Measurements from ENCODE around the gene KCNT2. TPM values are rescaled to one million over a fixed set of nuclear protein-coding genes. Genes with fewer than 3 reads are reported as not detected.

The KCNT2 gene
- total RNA-seq, 1 experiment from 2014 or later: 9.1 TPM

- no peak overlapping the region for H2AFZ ChIP-seq (ENCODE audit: low read length)
- Mint-ChIP-seq H3K4me3 (no peak overlapping the region), H3K9me3 (no peaks in the 10 kb centered on the region), H3K4me1 (peaks cover 19 to 21% of the 10 kb centered on the region in 2 experiments), H3K27me3 (ENCODE audit: low read depth) (no peaks in the 10 kb centered on the region), H3K27ac (no peak overlapping the region), H3K36me3 (ENCODE audit: insufficient read depth in 1 of 3, low read depth in 3 of 3) (no peaks in the 10 kb centered on the region)
- no peak overlapping the region for H3K4ac ChIP-seq (ENCODE audit: low read depth, low read length)
- no peak for TF ChIP-seq CTCF (conservative IDR thresholded peaks at IDR 0.05)
- no peak overlapping the region for H2AK5ac ChIP-seq (ENCODE audit: insufficient read length, low read length)
- no peak overlapping the region for H4K8ac ChIP-seq (replicated peaks; ENCODE audit: insufficient read length, low read depth, low read length)
- H4K91ac ChIP-seq (ENCODE audit: insufficient read length, low read depth, low read length): no peak overlapping the region
- no peak overlapping the region for H3K4me2 ChIP-seq (ENCODE audit: insufficient read depth, insufficient read length, low read length)
- no peak overlapping the region for H2BK120ac ChIP-seq (ENCODE audit: low read depth, low read length, poor library complexity, severe bottlenecking)
- no peak overlapping the region for H2BK5ac ChIP-seq (ENCODE audit: insufficient read length, low read length)
- H3K56ac ChIP-seq (ENCODE audit: insufficient read length, low read depth, low read length): no peak overlapping the region
- H3K27ac ChIP-seq (ENCODE audit: insufficient read length, low read depth, low read length): no peak overlapping the region
- H4K5ac ChIP-seq (ENCODE audit: insufficient read length, low read depth, low read length): no peak overlapping the region
- H2BK15ac ChIP-seq (ENCODE audit: low read depth, low read length): no peak overlapping the region
- H3K79me2 ChIP-seq (ENCODE audit: insufficient read depth, low read length): no peaks in the 10 kb centered on the region
- no peak overlapping the region for H3T11ph ChIP-seq (ENCODE audit: low read length)
- no peak overlapping the region for H3K23ac ChIP-seq (ENCODE audit: insufficient read length, low read depth, low read length)
- no peak overlapping the region for H2BK12ac ChIP-seq (ENCODE audit: insufficient read length, low read depth, low read length)
- no CpG with 5 or more reads among the region's 1 CpG for WGBS (ENCODE audit: extremely low coverage, insufficient read length, low lambda C conversion rate)
- no peaks in the 10 kb centered on the region for H3K23me2 ChIP-seq (ENCODE audit: insufficient read length, low read depth, low read length, poor library complexity, severe bottlenecking)
- no peaks in the 10 kb centered on the region for H3K27me3 ChIP-seq (ENCODE audit: insufficient read depth, low read length)
- H3K9me3 ChIP-seq (ENCODE audit: control insufficient read depth, low read depth, low read length): no peaks in the 10 kb centered on the region
- no peak overlapping the region for H3K9ac ChIP-seq (ENCODE audit: extremely low read depth, insufficient read length, low read length)
- H3K14ac ChIP-seq (ENCODE audit: insufficient read depth, low read length): no peak overlapping the region
- no peak for DNase-seq
- no peak overlapping the region for H2BK20ac ChIP-seq (ENCODE audit: low read depth, low read length, poor library complexity, severe bottlenecking)
- no peaks in the 10 kb centered on the region; the same call in 1 of the 2 replicates for H3K4me1 ChIP-seq (ENCODE audit: insufficient read depth, low read length)
- H3K18ac ChIP-seq (ENCODE audit: insufficient read length, low read depth, low read length): no peak overlapping the region
- no peaks in the 10 kb centered on the region for H4K20me1 ChIP-seq (ENCODE audit: control insufficient read depth, insufficient read depth, insufficient read length)
- H3K79me1 ChIP-seq (ENCODE audit: insufficient read depth, low read depth, low read length, poor library complexity, severe bottlenecking): no peaks in the 10 kb centered on the region
Observed at GRCh38 chr1:196401452-196401833, 206.8 kb downstream of the KCNT2 start.

Data from H9 (cell line).